NT2/D1 (cell line): ENCODE measurements around the gene CKS2.
"Not testable (repeated sequence)": the region's sequence is repeated elsewhere in the genome, so short reads cannot be mapped to it uniquely, and the experiment has no call there.

Experiments used
- DNase-seq: peaks from one replicate; pipeline ENCODE4 v3.0.0-alpha.2; 2011; ENCODE audit warnings: low read depth, low spot score
- H3K27me3 ChIP-seq: 2 replicates; pipeline ENCODE4 v1.6.0; 2011; ENCODE audit warnings: mild to moderate bottlenecking; ENCODE audit not compliant: insufficient read length, insufficient read depth
- H3K36me3 ChIP-seq: 2 replicates; pipeline ENCODE4 v1.6.1; 2011; ENCODE audit warnings: mild to moderate bottlenecking, low read length, mixed read lengths; ENCODE audit not compliant: insufficient read depth, insufficient read length
- H3K4me1 ChIP-seq: 2 replicates; pipeline ENCODE4 v1.5.1; 2011; ENCODE audit not compliant: insufficient read depth, insufficient read length
- H3K4me3 ChIP-seq: 2 replicates; pipeline ENCODE4 v1.5.1; 2011; ENCODE audit warnings: low read depth; ENCODE audit not compliant: insufficient read length
- H3K9ac ChIP-seq: 2 replicates; pipeline ENCODE4 v1.6.0; 2011; ENCODE audit warnings: low read depth; ENCODE audit not compliant: insufficient read length
- H3K9me3 ChIP-seq: 2 replicates; pipeline ENCODE4 v1.5.1; 2011; ENCODE audit warnings: mild to moderate bottlenecking, low read length; ENCODE audit not compliant: insufficient read depth
- SUZ12 ChIP-seq: IDR thresholded peaks from 2 replicates; pipeline ENCODE4 v1.6.1; 2011; ENCODE audit not compliant: insufficient read length, insufficient read depth; ENCODE audit errors: extremely low read depth
- YY1 ChIP-seq: IDR thresholded peaks from 2 replicates; pipeline ENCODE4 v1.6.1; 2011; ENCODE audit not compliant: insufficient read length, insufficient read depth
- ZNF274 ChIP-seq: IDR thresholded peaks from 2 replicates; pipeline ENCODE4 v1.6.1; 2011; ENCODE audit warnings: mild to moderate bottlenecking, low read depth, low read length

Gene CKS2

DNA sequence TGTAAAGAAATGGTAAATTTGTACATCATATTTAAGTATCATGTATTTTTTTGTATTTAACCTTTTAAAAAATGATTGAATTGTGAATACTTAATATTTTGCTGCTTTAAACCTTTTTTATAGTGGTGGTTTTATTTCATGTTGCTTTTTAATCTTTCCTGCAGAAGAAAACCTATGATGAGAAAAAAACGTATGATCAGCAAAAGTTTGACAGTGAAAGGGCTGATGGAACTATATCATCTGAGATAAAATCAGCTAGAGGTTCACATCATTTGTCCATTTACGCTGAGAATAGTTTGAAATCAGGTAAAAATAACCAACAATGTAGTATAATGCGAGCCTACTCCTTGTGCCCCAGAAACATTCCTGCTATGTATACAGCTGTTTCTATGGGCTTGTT is 14.7 kb downstream of the CKS2 start:
- no peaks in the 10 kb centered on the region for H3K27me3 ChIP-seq
- no peak overlapping the region for H3K4me3 ChIP-seq
- no peaks in the 10 kb centered on the region for H3K9me3 ChIP-seq
- TF ChIP-seq SUZ12: no peak
- TF ChIP-seq ZNF274: no peak
- H3K4me1 ChIP-seq: no peaks in the 10 kb centered on the region
- peaks cover 69% of the 10 kb centered on the region for H3K36me3 ChIP-seq
- no peak for DNase-seq
- no peak overlapping the region for H3K9ac ChIP-seq

- Histone ChIP-seq H3K9ac (no peak overlapping the region), H3K9me3 (no peaks in the 10 kb centered on the region), H3K27me3 (no peaks in the 10 kb centered on the region), H3K36me3 (peaks cover 71% of the 10 kb centered on the region), H3K4me1 (no peaks in the 10 kb centered on the region), H3K4me3 (no peak overlapping the region)
- TF ChIP-seq YY1 (no peak), SUZ12 (no peak), ZNF274 (no peak)
- DNase-seq: no peak
Measured at GRCh38 chr9:89328064-89328463, 17.1 kb downstream of the CKS2 start.

GRCh38 chr9:89329917-89330316 is 18.9 kb downstream of the CKS2 start:
- Histone ChIP-seq H3K9ac (no peak overlapping the region), H3K36me3 (peaks cover 79% of the 10 kb centered on the region), H3K9me3 (no peaks in the 10 kb centered on the region), H3K4me3 (no peak overlapping the region), H3K27me3 (no peaks in the 10 kb centered on the region), H3K4me1 (no peaks in the 10 kb centered on the region)
- no peak for TF ChIP-seq YY1
- TF ChIP-seq ZNF274: no peak
- TF ChIP-seq SUZ12: no peak
- no peak for DNase-seq

GRCh38 chr9:89330513-89330912 is 19.5 kb downstream of the CKS2 start:
- DNase-seq: no peak
- Histone ChIP-seq H3K36me3 (peaks cover 85% of the 10 kb centered on the region), H3K4me1 (no peaks in the 10 kb centered on the region), H3K4me3 (no peak overlapping the region), H3K9ac (no peak overlapping the region), H3K9me3 (no peaks in the 10 kb centered on the region), H3K27me3 (no peaks in the 10 kb centered on the region)
- no peak for TF ChIP-seq YY1
- TF ChIP-seq SUZ12: no peak
- no peak for TF ChIP-seq ZNF274

DNA sequence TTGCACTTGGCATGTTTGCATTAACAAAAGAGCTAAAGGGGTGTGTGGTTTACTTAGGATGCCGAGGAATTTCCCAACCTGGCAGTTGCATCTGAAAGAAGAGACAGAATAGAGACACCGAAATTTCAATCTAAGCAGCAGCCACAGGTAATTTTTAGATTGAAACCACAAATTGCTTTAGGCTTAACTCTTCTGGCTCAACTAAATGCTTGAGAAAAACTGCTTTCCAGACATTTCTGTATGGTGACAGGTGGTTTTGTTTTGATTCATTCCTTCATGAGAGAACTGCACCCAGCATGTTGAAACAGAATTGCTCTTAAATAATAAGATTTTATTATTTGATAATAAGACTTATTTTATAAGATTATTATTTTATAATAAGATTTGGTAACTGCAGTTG is 28.8 kb downstream of the CKS2 start:
- no peaks in the 10 kb centered on the region for H3K9me3 ChIP-seq
- no peak for DNase-seq
- H3K4me3 ChIP-seq: no peak overlapping the region
- no peak overlapping the region for H3K9ac ChIP-seq
- H3K36me3 ChIP-seq: peaks cover 84% of the 10 kb centered on the region
- no peaks in the 10 kb centered on the region for H3K27me3 ChIP-seq
- H3K4me1 ChIP-seq: no peaks in the 10 kb centered on the region
- no peak for TF ChIP-seq ZNF274
- no peak for TF ChIP-seq SUZ12
- TF ChIP-seq YY1: no peak

- Histone ChIP-seq H3K9ac (no peak overlapping the region), H3K4me1 (no peaks in the 10 kb centered on the region), H3K27me3 (no peaks in the 10 kb centered on the region), H3K36me3 (peaks cover 85% of the 10 kb centered on the region), H3K9me3 (no peaks in the 10 kb centered on the region), H3K4me3 (no peak overlapping the region)
- TF ChIP-seq ZNF274: no peak
- TF ChIP-seq YY1: no peak
- TF ChIP-seq SUZ12: no peak
- no peak for DNase-seq
Measured at GRCh38 chr9:89340332-89340731, 29.3 kb downstream of the CKS2 start.

DNA sequence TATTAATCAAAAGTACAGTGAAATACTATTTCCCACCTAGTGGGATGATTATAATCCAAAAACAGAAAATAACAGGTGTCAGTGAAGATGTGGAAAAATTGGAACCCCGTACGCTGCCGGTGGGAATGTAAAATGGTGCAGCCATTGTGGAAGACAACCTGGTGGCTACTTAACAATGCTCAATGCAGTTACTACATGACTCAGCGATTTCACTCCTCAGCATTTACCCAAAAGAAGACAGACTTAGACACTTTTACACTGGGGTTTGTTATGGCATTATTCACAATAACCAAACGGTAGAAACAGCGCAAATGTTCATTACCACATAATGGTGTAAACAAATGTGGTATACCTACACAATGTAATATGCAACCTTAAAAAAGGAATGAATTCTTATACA is 31.2 kb downstream of the CKS2 start:
- Histone ChIP-seq H3K36me3 (peaks cover 92% of the 10 kb centered on the region), H3K4me1 (no peaks in the 10 kb centered on the region), H3K27me3 (no peaks in the 10 kb centered on the region), H3K4me3 (no peak overlapping the region), H3K9me3 (no peaks in the 10 kb centered on the region), H3K9ac (no peak overlapping the region)
- DNase-seq: no peak
- TF ChIP-seq ZNF274 (no peak), SUZ12 (no peak), YY1 (no peak)

GRCh38 chr9:89342948-89343347 is 32.0 kb downstream of the CKS2 start:
- DNase-seq: no peak
- no peaks in the 10 kb centered on the region for H3K4me1 ChIP-seq
- no peaks in the 10 kb centered on the region for H3K27me3 ChIP-seq
- no peak for TF ChIP-seq ZNF274
- no peak for TF ChIP-seq YY1
- no peak for TF ChIP-seq SUZ12
- H3K36me3 ChIP-seq: peaks cover 91% of the 10 kb centered on the region
- no peak overlapping the region for H3K4me3 ChIP-seq
- H3K9ac ChIP-seq: no peak overlapping the region
- H3K9me3 ChIP-seq: no peaks in the 10 kb centered on the region

GRCh38 chr9:89343812-89344211 is 32.8 kb downstream of the CKS2 start:
- not testable (repeated sequence) for H3K4me3 ChIP-seq, H3K9ac ChIP-seq, DNase-seq, H3K9me3 ChIP-seq, H3K27me3 ChIP-seq, H3K4me1 ChIP-seq
- peaks cover 91% of the 10 kb centered on the region for H3K36me3 ChIP-seq
